AG04449 (cell line): ENCODE results near the gene TNFRSF6B.

Experiments
- CTCF ChIA-PET: fragments of 350-600 bp; formaldehyde crosslinking; extraction: SDS; loops from one replicate; lab custom pipeline; 2021; ENCODE audit warnings: antibody characterized with exemption; lab: Yijun Ruan, JAX
- POLR2A ChIA-PET: fragments of 400-600, 350-600 bp; formaldehyde crosslinking; extraction: SDS; loops from one replicate; lab custom pipeline; 2020; ENCODE audit warnings: antibody characterized with exemption, inconsistent platforms; lab: Yijun Ruan, JAX
- DNase-seq: peaks from one replicate; pipeline ENCODE4 v3.0.0-alpha.2; 2010; ENCODE audit warnings: low read depth, low spot score
- H3K4me3 ChIP-seq: 2 replicates; pipeline ENCODE4 v1.5.1; 2011; ENCODE audit warnings: low read depth, mild to moderate bottlenecking, control low read depth, low read length
- TF ChIP-seq, protein P1 (sequence below): IDR thresholded peaks from one replicate; pipeline ENCODE4 v1.5.1; 2011; ENCODE audit warnings: mild to moderate bottlenecking, moderate library complexity, low read length, control low read depth, inconsistent platforms; ENCODE audit not compliant: insufficient read depth; ENCODE audit errors: missing control alignments

The TNFRSF6B gene

DNA sequence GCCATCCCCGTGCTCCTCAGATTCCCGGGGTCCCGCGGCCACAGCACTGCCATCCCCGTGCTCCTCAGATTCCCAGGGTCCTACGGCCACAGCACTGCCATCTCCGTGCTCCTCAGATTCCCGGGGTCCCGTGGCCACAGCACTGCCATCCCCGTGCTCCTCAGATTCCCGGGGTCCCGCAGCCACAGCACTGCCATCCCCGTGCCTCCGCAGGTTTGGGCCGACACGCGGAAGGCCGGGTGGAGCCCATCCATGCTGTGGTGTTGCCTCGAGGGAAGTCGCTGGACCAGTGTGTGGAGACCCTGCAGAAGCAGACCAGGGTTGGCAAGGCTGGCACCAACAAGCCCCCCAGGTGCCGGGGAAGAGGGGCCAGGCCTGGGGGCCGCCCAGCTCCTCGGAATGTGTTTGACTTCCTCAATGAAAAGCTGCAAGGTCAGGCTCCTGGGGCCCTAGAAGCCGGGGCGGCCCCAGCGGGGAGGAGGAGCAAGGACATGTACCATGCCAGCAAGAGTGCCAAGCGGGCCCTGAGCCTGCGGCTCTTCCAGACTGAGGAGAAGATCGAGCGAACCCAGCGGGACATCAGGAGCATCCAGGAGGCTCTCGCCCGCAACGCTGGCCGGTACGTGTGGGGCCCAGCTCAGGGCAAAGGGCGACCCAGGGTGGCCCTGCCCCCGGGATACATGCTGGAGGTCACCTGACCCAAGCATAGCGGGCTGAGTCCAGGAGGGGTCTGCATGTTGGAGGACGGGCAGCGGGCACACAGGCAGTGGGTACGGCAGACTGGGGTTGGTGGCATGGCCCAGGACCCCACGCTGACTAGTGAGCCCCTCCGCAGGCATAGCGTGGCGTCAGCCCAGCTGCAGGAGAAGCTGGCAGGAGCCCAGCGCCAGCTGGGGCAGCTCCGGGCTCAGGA lies 38.8 kb downstream of the TNFRSF6B start:
- POLR2A ChIA-PET, result interaction anchor here (0.7 kb wide), 1 partner anchor 10 kb away, joined by 3 read pairs; no protein-coding TSS in a partner anchor
- TF ChIP-seq, protein P1, sequence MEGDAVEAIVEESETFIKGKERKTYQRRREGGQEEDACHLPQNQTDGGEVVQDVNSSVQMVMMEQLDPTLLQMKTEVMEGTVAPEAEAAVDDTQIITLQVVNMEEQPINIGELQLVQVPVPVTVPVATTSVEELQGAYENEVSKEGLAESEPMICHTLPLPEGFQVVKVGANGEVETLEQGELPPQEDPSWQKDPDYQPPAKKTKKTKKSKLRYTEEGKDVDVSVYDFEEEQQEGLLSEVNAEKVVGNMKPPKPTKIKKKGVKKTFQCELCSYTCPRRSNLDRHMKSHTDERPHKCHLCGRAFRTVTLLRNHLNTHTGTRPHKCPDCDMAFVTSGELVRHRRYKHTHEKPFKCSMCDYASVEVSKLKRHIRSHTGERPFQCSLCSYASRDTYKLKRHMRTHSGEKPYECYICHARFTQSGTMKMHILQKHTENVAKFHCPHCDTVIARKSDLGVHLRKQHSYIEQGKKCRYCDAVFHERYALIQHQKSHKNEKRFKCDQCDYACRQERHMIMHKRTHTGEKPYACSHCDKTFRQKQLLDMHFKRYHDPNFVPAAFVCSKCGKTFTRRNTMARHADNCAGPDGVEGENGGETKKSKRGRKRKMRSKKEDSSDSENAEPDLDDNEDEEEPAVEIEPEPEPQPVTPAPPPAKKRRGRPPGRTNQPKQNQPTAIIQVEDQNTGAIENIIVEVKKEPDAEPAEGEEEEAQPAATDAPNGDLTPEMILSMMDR, result no peak
- no peak for DNase-seq
- CTCF ChIA-PET, result no interaction called here
- H3K4me3 ChIP-seq, result no peak overlapping the region

GRCh38 chr20:63735859-63736718 lies 39.6 kb downstream of the TNFRSF6B start, which contains the start of gene LIME1:
Gene LIME1, plus strand, starts transcription at chr20:63736664. Its CDS starts 886 bp downstream, at chr20:63737550.
- ChIA-PET CTCF (no interaction called here), POLR2A (interaction anchor here (0.7 to 1.8 kb wide), 3 partner anchors 9 to 129 kb away, joined by 3 to 4 read pairs (median 4); partner anchors contain the start of genes ARFRP1, TPD52L2 and ZGPAT)
- H3K4me3 ChIP-seq, result no peak within 1 kb of the TSS
- DNase-seq, result no peak
- TF ChIP-seq, protein P1, result no peak

DNA sequence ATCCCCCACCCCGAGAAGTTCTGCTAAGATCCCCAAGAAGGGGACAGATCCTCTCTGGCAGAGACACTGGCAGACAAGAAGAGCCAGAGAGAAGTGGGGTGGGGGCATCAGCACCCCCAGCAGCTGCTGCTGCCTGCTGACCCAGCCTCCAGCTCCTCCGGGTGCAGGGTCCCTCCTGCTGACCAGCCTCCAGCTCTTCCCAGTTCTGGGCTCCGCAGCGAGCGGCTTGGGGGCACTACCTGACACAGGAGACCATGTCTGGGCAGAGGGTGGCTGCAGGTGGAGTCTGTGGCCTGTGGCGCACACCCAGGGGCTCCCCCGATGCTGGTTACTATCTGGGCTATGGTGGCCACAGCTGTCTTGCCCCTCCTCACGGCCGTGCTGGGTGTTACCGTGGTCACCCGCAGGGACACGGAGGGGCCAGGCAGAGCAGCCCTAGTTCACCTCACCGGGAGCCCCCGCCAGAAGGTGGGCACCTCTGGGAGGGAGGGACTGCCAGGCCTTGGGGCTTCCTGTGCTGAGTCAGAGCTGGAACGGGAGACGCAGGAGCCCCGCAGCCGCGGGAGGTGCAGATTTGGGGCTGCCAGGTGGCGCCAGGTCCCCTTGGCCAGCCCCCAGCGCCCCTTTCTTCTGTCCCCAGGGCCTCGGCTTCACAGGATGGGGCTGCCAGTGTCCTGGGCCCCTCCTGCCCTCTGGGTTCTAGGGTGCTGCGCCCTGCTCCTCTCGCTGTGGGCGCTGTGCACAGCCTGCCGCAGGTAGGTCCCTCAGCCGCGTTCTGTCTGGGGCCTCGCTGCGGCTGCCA lies 40.6 kb downstream of the TNFRSF6B start:
- no peak overlapping the region for H3K4me3 ChIP-seq
- ChIA-PET POLR2A (interaction anchor here (1.3 to 1.8 kb wide), 2 partner anchors 29 to 128 kb away, joined by 4 read pairs; partner anchors contain the start of genes ARFRP1, TPD52L2 and ZGPAT), CTCF (no interaction called here)
- DNase-seq, result no peak
- TF ChIP-seq, protein P1, result no peak

DNA sequence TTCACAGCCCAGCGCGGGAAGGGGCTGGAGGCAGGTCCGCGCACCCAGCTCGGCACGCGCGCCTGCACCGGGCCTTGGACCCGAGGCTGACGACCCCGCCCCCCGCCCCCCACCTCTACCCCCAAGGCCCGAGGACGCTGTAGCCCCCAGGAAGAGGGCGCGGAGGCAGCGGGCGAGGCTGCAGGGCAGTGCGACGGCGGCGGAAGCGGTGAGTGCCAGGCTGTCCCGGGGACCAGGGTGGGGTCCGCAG lies 41.2 kb downstream of the TNFRSF6B start:
- TF ChIP-seq, protein P1, result no peak
- no peak for DNase-seq
- ChIA-PET POLR2A (interaction anchor here (1.3 to 1.8 kb wide), 2 partner anchors 30 to 127 kb away, joined by 4 read pairs; partner anchors contain the start of genes ARFRP1, TPD52L2 and ZGPAT), CTCF (no interaction called here)
- H3K4me3 ChIP-seq, result no peak overlapping the region

DNA sequence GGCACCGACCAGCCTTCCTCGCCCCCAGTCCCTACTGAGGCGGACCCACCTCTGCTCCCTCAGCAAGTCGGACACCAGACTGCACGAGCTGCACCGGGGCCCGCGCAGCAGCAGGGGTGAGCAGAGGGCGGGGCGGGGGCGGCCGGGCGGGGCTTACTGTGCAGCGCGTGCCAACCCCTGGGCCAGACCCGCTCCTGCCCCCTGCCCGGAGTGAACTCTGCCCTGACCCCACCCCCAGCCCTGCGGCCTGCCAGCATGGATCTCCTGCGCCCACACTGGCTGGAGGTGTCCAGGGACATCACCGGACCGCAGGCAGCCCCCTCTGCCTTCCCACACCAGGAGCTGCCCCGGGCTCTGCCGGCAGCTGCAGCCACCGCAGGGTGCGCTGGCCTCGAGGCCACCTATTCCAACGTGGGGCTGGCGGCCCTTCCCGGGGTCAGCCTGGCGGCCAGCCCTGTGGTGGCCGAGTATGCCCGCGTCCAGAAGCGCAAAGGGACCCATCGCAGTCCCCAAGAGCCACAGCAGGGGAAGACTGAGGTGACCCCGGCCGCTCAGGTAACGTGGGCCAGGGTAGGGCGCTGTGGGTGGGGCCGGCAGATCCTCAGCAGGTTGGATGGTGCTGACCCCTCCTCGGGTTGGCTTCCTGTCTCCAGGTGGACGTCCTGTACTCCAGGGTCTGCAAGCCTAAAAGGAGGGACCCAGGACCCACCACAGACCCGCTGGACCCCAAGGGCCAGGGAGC lies 41.7 kb downstream of the TNFRSF6B start:
- TF ChIP-seq, protein P1, result no peak
- no peak overlapping the region for H3K4me3 ChIP-seq
- no peak for DNase-seq
- POLR2A ChIA-PET, result interaction anchor here (0.6 kb wide), 1 partner anchor 214 kb away, joined by 3 read pairs; no protein-coding TSS in a partner anchor
- CTCF ChIA-PET, result no interaction called here
